Measurements from ENCODE around the gene CACNG4. TPM values are rescaled to one million over a fixed set of nuclear protein-coding genes. Genes with fewer than 3 reads are reported as not detected.

The CACNG4 gene
- total and polyA plus RNA-seq, 9 donors, result 2.3 to 17.1 (median 10.3) TPM

DNA sequence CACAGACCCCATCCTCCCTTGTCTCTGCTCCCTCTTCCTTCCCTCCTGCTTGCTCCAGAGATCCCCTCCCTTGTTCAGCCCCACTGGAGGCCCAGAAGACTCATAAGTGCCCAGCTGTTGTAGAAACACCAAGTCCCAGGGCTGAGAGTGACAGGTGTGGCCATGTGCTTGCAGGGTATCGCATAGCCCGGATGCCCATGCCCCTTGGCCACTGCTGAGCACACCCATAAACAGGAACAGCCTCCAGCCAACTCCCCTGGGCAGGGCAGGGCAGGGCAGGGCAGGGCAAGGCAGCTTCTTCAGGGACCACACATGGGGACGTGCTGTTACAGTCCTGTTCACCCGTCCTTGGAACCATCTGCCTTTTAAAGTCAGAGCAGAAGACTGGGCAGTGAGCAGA is 81.9 kb downstream of the CACNG4 start:
- Histone ChIP-seq H3K4me3 (ENCODE audit: low read length) (peak overlapping the region; percentile 59), H3K9me3 (replicated peaks; ENCODE audit: control insufficient read depth, low read depth, low read length) (peaks cover 16% of the 10 kb centered on the region), H3K27ac (ENCODE audit: low read length) (peak overlapping the region; percentile 93), H3K4me1 (ENCODE audit: control insufficient read depth, insufficient read depth, low read length) (peaks cover 46% of the 10 kb centered on the region), H3K27me3 (ENCODE audit: control insufficient read depth, insufficient read depth, low read length) (peaks cover 2% of the 10 kb centered on the region), H3K36me3 (ENCODE audit: control insufficient read depth, insufficient read depth, low read length) (peaks cover 12% of the 10 kb centered on the region)
- peak; percentile 85 for DNase-seq
- WGBS (ENCODE audit: insufficient coverage), result 73% methylated on average over 3 of the region's 4 CpGs

DNA sequence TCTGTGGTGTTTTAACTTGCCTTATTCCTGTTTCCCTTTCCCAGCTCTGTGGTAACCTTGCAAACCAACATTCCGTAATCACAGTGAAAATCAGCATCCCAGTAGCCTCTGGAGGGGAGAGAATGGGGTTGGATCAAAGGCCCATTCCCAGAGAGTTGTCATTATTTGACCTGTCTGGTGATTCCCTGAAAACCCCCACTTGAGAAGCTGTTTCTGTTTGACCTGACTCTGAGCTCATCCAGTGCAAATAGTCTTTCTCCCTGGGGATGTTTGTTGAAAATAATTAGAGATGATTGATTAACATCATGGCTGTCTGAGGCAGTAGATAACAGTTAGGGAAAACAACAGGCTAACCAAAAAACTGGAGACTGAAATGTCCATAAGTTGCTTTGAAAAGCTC is 82.9 kb downstream of the CACNG4 start:
- Histone ChIP-seq H3K27me3 (ENCODE audit: control insufficient read depth, insufficient read depth, low read length) (no peaks in the 10 kb centered on the region), H3K36me3 (ENCODE audit: control insufficient read depth, insufficient read depth, low read length) (peaks cover 15% of the 10 kb centered on the region), H3K9me3 (replicated peaks; ENCODE audit: control insufficient read depth, low read depth, low read length) (peaks cover 16% of the 10 kb centered on the region), H3K4me3 (ENCODE audit: low read length) (peak overlapping the region; percentile 27), H3K27ac (ENCODE audit: low read length) (peak overlapping the region; percentile 93), H3K4me1 (ENCODE audit: control insufficient read depth, insufficient read depth, low read length) (peaks cover 53% of the 10 kb centered on the region)
- WGBS (ENCODE audit: insufficient coverage), result no CpG with 5 or more reads among the region's 1 CpG
- DNase-seq, result no peak

DNA sequence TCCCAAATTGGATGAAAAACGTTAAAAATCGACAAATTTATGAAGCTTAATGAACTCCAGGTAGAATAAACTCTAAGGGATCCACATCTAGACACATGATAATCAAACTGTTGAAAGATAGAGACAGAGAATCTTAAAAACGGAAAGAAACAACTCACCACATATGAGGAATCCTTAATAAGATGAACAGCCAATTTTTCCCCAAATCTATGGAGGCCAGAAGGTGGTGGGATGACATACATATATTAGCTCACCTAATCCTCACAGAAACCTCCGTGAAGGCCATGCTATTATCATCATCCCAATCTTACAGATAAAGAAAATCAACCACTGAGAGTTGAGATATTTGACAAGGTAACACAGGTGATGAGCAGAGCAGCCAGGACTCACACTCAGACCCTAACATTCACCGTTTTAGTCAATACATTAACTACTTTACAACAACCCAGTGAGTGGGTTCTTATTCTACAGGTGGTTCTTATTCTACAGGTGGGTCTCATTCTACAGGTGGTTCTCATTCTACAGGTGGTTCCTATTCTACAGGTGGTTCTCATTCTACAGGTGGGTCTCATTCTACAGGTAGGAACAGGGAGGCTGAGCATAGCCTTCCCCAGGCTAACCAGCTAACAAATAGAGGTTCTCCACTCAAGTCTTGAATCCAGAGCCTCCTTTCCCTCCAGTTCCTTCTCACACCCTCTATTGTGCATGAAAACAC is 84.7 kb downstream of the CACNG4 start:
- Histone ChIP-seq H3K27me3 (ENCODE audit: control insufficient read depth, insufficient read depth, low read length) (no peaks in the 10 kb centered on the region), H3K9me3 (replicated peaks; ENCODE audit: control insufficient read depth, low read depth, low read length) (peaks cover 16% of the 10 kb centered on the region), H3K36me3 (ENCODE audit: control insufficient read depth, insufficient read depth, low read length) (peaks cover 15% of the 10 kb centered on the region), H3K4me3 (ENCODE audit: low read length) (no peak overlapping the region), H3K4me1 (ENCODE audit: control insufficient read depth, insufficient read depth, low read length) (peaks cover 55% of the 10 kb centered on the region), H3K27ac (ENCODE audit: low read length) (peak overlapping the region; percentile 23)
- no peak for DNase-seq
- WGBS (ENCODE audit: insufficient coverage), result no CpG with 5 or more reads among the region's 5 CpGs

DNA sequence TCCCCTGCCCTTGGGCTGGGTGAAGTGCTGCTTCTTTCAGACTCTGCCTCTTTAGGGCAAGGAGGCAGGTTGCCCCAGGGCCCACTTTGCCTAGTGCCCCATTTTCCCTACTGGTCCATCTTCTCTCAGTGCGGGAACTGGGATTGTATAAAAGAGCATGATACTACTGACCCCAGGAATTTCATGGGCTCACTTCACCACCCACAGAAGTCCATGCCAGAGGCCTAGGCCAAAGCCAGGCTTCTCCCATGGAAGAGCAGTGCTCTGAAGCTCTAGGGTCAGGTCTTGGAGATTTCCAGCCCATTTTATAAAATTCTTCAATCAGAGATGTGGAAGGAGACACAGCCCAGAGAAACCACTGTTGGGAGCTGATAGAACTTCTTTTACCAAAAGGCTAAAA is 85.6 kb downstream of the CACNG4 start:
- DNase-seq, result no peak
- 80% methylated on average over 1 of the region's 1 CpG for WGBS (ENCODE audit: insufficient coverage)
- H3K27ac ChIP-seq (ENCODE audit: low read length), result peak overlapping the region; percentile 53
- H3K9me3 ChIP-seq (replicated peaks; ENCODE audit: control insufficient read depth, low read depth, low read length), result peaks cover 16% of the 10 kb centered on the region
- H3K27me3 ChIP-seq (ENCODE audit: control insufficient read depth, insufficient read depth, low read length), result no peaks in the 10 kb centered on the region
- H3K36me3 ChIP-seq (ENCODE audit: control insufficient read depth, insufficient read depth, low read length), result peaks cover 23% of the 10 kb centered on the region
- peaks cover 63% of the 10 kb centered on the region for H3K4me1 ChIP-seq (ENCODE audit: control insufficient read depth, insufficient read depth, low read length)
- H3K4me3 ChIP-seq (ENCODE audit: low read length), result no peak overlapping the region

DNA sequence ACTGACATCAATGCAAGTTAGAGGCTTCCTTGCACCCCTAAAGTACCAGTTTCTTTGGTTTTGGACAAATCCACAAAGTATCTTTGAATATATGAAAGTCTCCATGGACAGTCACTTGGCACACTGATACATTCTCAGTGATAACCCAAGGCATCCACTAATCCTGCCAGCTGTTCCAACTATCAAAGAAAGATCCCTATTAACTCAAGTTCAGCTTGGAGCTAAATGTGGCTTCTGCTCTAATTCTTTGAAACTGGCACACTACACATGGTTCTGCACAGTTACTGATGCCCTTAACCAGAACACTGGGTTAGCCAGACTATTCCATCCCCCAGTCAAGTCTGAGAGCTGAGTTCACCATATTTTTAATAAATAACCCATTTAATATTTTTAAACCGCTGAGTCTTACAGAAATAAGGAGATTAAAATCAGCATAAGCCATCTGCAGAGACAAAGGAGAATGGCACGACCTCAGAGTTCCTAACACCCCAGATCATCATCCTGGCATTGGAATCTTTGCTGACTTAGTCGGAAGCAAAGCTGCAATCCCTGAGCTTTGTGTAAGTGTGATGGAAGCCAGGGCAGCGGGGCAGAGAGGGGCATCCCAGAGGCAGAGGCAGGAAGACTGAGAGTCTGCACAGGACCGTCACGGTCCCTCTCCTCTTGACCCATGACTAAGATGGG is 86.1 kb downstream of the CACNG4 start:
- Histone ChIP-seq H3K27me3 (ENCODE audit: control insufficient read depth, insufficient read depth, low read length) (no peaks in the 10 kb centered on the region), H3K27ac (ENCODE audit: low read length) (peak overlapping the region; percentile 53), H3K4me1 (ENCODE audit: control insufficient read depth, insufficient read depth, low read length) (peaks cover 68% of the 10 kb centered on the region), H3K9me3 (replicated peaks; ENCODE audit: control insufficient read depth, low read depth, low read length) (peaks cover 16% of the 10 kb centered on the region), H3K4me3 (ENCODE audit: low read length) (no peak overlapping the region), H3K36me3 (ENCODE audit: control insufficient read depth, insufficient read depth, low read length) (peaks cover 28% of the 10 kb centered on the region)
- DNase-seq, result peak; percentile 18
- no CpG with 5 or more reads among the region's 6 CpGs for WGBS (ENCODE audit: insufficient coverage)

DNA sequence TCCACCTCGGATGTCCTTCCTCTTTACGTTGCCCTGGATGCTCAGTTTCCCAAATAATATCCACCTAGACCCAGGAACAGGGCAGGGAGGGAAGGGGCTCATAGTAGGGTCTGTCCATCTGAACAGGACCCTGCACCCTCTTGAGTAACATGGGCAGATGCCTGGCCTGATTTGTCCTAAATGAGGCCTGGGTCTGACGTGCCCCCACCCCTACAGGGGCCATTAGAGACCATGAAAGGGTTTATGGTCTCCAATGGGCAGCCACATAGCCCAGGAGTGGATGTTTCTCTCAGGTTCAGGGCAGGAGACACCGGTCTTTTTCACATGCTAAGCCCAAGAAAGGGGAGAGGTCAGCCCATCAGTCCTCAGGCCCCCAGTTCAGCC is 86.6 kb downstream of the CACNG4 start:
- WGBS (ENCODE audit: insufficient coverage), result 50% methylated on average over 1 of the region's 4 CpGs
- no peaks in the 10 kb centered on the region for H3K27me3 ChIP-seq (ENCODE audit: control insufficient read depth, insufficient read depth, low read length)
- DNase-seq, result no peak
- H3K27ac ChIP-seq (ENCODE audit: low read length), result peak overlapping the region; percentile 53
- no peak overlapping the region for H3K4me3 ChIP-seq (ENCODE audit: low read length)
- peaks cover 16% of the 10 kb centered on the region for H3K9me3 ChIP-seq (replicated peaks; ENCODE audit: control insufficient read depth, low read depth, low read length)
- H3K36me3 ChIP-seq (ENCODE audit: control insufficient read depth, insufficient read depth, low read length), result peaks cover 31% of the 10 kb centered on the region
- peaks cover 68% of the 10 kb centered on the region for H3K4me1 ChIP-seq (ENCODE audit: control insufficient read depth, insufficient read depth, low read length)

DNA sequence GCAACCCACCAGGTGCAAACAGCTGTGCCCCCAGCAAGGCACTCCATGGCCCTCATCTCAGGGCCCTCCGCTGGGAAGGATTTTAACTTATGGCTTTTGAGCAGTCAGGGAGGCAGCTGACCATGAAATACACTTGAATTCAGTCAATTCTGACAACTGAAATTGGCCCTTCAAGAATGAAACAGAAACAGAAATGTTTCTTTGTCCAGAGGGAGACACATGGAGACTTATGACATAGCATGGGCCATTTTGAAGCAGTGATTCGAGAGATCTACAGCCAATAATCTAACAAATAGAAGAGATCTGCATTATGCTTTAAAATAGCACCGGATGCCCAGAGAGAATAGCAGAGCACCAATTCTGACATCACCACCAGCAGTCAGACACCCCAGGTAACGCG is 87.3 kb downstream of the CACNG4 start:
- H3K27me3 ChIP-seq (ENCODE audit: control insufficient read depth, insufficient read depth, low read length), result no peaks in the 10 kb centered on the region
- H3K9me3 ChIP-seq (replicated peaks; ENCODE audit: control insufficient read depth, low read depth, low read length), result peaks cover 16% of the 10 kb centered on the region
- H3K4me1 ChIP-seq (ENCODE audit: control insufficient read depth, insufficient read depth, low read length), result peaks cover 69% of the 10 kb centered on the region
- DNase-seq, result no peak
- 80% methylated on average over 1 of the region's 5 CpGs for WGBS (ENCODE audit: insufficient coverage)
- H3K27ac ChIP-seq (ENCODE audit: low read length), result peak overlapping the region; percentile 6
- peaks cover 31% of the 10 kb centered on the region for H3K36me3 ChIP-seq (ENCODE audit: control insufficient read depth, insufficient read depth, low read length)
- H3K4me3 ChIP-seq (ENCODE audit: low read length), result no peak overlapping the region

DNA sequence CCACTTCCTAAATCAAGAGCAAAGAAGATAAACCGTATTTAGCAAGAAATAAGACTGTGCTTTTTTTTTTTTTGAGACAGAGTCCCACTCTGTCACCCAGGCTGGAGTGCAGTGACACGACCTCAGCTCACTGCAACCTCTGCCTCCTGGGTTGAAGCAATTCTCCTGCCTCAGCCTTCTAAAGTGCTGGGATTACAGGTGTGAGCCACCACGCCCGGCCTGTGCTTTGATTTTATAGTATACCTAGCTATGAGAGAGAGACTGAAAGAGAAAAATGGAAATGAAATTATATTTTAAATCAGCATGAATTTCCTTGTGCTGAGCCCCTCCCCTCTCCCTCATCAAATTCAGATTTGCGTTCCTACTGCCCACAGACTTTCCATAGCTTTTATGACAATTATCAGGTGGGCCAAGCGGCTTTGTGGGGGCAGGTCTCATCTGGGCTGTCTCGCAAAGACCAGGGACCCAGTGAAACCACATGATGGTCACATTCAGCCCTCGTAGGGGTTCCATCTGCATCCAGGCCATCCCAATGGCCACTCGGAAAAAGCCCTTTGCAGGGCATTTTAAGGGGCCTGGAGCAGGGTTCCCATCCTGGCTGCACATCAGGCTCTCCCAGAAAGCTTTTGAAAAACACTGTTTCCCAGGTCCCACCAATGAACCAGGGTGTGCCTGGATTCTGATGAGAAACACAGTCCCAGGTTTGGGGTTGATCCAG is 88.4 kb downstream of the CACNG4 start:
- Histone ChIP-seq H3K4me3 (ENCODE audit: low read length) (no peak overlapping the region), H3K36me3 (ENCODE audit: control insufficient read depth, insufficient read depth, low read length) (peaks cover 31% of the 10 kb centered on the region), H3K27me3 (ENCODE audit: control insufficient read depth, insufficient read depth, low read length) (no peaks in the 10 kb centered on the region), H3K4me1 (ENCODE audit: control insufficient read depth, insufficient read depth, low read length) (peaks cover 70% of the 10 kb centered on the region), H3K27ac (ENCODE audit: low read length) (peak overlapping the region; percentile 38), H3K9me3 (replicated peaks; ENCODE audit: control insufficient read depth, low read depth, low read length) (peaks cover 13% of the 10 kb centered on the region)
- 91% methylated on average over 5 of the region's 9 CpGs for WGBS (ENCODE audit: insufficient coverage)
- DNase-seq, result no peak

DNA sequence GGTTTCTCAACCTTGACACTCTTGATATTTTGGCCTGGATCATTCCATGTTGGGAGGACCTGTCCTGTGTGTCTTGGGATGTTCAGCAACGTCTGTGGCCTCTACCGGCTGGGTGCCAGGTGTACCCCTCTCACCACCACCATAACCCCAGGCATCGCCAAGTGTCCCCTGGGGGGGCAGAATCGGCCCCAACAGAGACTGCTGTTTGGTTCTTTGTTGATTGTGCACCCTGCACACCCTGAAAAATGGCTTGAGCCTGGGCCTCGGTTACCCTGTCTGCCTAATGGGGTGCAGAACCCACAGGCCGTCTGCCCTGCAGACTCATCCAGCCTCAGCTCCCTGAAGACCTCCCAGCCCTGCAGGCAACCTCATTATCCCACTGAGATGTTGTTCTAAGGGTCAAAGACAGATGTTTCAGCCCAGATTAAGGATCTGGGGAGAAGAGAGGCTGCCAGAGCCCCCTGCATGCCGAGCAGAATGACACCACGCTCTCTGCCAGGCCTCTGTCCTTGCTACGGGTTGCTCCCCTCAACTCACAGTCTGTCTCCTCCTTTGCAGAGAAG is 89.0 kb downstream of the CACNG4 start:
- Histone ChIP-seq H3K4me1 (ENCODE audit: control insufficient read depth, insufficient read depth, low read length) (peaks cover 70% of the 10 kb centered on the region), H3K36me3 (ENCODE audit: control insufficient read depth, insufficient read depth, low read length) (peaks cover 31% of the 10 kb centered on the region), H3K27me3 (ENCODE audit: control insufficient read depth, insufficient read depth, low read length) (no peaks in the 10 kb centered on the region), H3K27ac (ENCODE audit: low read length) (peak overlapping the region; percentile 23), H3K9me3 (replicated peaks; ENCODE audit: control insufficient read depth, low read depth, low read length) (peaks cover 11% of the 10 kb centered on the region), H3K4me3 (ENCODE audit: low read length) (no peak overlapping the region)
- 71% methylated on average over 6 of the region's 9 CpGs for WGBS (ENCODE audit: insufficient coverage)
- DNase-seq, result no peak
